ENCODE data around the gene AKAP9.
"Not testable (repeated sequence)": the region's sequence is repeated elsewhere in the genome, so short reads cannot be mapped to it uniquely, and the experiment has no call there.

The AKAP9 gene

GRCh38 chr7:92020636-92021035, 80.0 kb downstream of the AKAP9 start:
- no peak for DNase-seq

- no peak for DNase-seq
Observed at GRCh38 chr7:92025260-92025659, 84.6 kb downstream of the AKAP9 start.

GRCh38 chr7:92026635-92027034, 86.0 kb downstream of the AKAP9 start:
- not testable (repeated sequence) for DNase-seq

- DNase-seq: not testable (repeated sequence)
Observed at GRCh38 chr7:92027128-92027527, 86.5 kb downstream of the AKAP9 start.

- no peak for DNase-seq
Observed at GRCh38 chr7:92028226-92028625, 87.6 kb downstream of the AKAP9 start.

- no peak for DNase-seq
Observed at GRCh38 chr7:92028686-92029085, 88.0 kb downstream of the AKAP9 start.

- no peak for DNase-seq
Observed at GRCh38 chr7:92034116-92034515, 93.5 kb downstream of the AKAP9 start.

- no peak for DNase-seq
Observed at GRCh38 chr7:92035576-92035975, 94.9 kb downstream of the AKAP9 start.

GRCh38 chr7:92039900-92040299, 99.2 kb downstream of the AKAP9 start:
- no peak for DNase-seq

- DNase-seq: no peak
Observed at GRCh38 chr7:92042056-92042737, 101.5 kb downstream of the AKAP9 start.

- no peak for DNase-seq
Observed at GRCh38 chr7:92043098-92043497, 102.4 kb downstream of the AKAP9 start.

GRCh38 chr7:92043637-92044036, 103.0 kb downstream of the AKAP9 start:
- no peak for DNase-seq

- no peak for DNase-seq
Observed at GRCh38 chr7:92044148-92044547, 103.5 kb downstream of the AKAP9 start.

GRCh38 chr7:92044940-92045339, 104.3 kb downstream of the AKAP9 start:
- DNase-seq: no peak

- DNase-seq: no peak
Observed at GRCh38 chr7:92051655-92052054, 111.0 kb downstream of the AKAP9 start.

- DNase-seq: no peak
Observed at GRCh38 chr7:92052159-92052558, 111.5 kb downstream of the AKAP9 start.

GRCh38 chr7:92052684-92053083, 112.0 kb downstream of the AKAP9 start:
- no peak for DNase-seq

- no peak for DNase-seq
Observed at GRCh38 chr7:92053312-92053711, 112.7 kb downstream of the AKAP9 start.

GRCh38 chr7:92056286-92056685, 115.6 kb downstream of the AKAP9 start:
- no peak for DNase-seq

- peak; percentile 72 for DNase-seq
Observed at GRCh38 chr7:92057375-92057774, 116.7 kb downstream of the AKAP9 start.

- no peak for DNase-seq
Observed at GRCh38 chr7:92058040-92058439, 117.4 kb downstream of the AKAP9 start.

- DNase-seq: no peak
Observed at GRCh38 chr7:92058899-92059298, 118.2 kb downstream of the AKAP9 start.

GRCh38 chr7:92061154-92061553, 120.5 kb downstream of the AKAP9 start:
- DNase-seq: no peak

GRCh38 chr7:92064438-92065029, 123.9 kb downstream of the AKAP9 start:
- DNase-seq: no peak

- DNase-seq: no peak
Observed at GRCh38 chr7:92071032-92071431, 130.4 kb downstream of the AKAP9 start.
